ENCODE measurements around the gene DCST1.

The DCST1 gene

DNA sequence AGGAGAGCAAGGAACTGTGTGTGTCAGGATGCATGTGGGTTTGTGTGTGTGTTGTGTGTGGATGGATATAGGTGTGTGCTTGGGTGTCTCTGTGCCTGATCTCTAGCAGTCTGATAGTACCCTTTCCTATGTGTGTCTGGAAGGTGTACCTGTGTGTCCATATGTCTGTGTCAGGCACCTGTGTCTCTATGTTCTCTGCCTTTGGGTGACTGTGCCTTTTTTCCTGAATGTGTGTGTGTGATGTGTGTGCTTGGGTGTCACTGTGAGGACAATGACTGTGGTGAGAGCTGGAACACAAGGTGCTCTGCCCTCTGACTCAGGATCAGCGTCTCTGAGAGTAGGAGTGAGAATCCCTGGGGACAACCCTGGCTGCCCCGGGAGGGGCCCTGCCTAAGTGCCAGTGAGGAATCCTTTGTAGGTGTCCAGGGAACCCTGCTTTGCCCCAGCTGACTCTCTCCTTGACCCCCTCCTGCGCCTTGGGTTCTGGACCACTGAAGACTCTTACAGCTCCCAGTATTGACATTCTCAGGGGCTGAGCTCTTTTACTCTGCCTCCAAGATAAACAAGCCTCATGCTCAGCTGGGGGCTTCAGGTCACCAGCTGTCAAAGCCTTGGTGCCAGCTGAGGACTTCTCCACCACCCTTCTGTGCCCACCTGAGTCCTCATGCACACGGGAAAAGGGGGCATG lies 44.3 kb downstream of the DCST1 start:
- peak; percentile 71 for DNase-seq

- peak; percentile 91 for DNase-seq
Measured at GRCh38 chr1:155078469-155079209, 45.0 kb downstream of the DCST1 start, which contains the start of gene EFNA3. Gene EFNA3 (plus strand): TSS chr1:155078837. CDS start chr1:155078942, 105 bp downstream.

DNA sequence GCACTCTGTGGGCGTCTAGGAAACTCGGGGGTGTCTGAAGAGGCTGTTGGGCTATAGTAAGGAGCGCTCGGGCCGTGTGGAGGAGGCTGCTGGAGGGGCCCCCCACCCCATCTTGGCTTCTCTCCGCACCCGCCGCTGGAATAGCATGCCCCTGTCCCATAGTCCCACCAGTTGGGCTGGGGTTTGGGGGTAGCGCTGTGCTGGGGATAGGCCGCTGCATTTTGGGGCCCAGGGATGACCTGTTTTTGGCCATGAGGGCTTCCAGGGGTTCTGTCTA lies 45.5 kb downstream of the DCST1 start:
- DNase-seq, result no peak

GRCh38 chr1:155079487-155080311 lies 46.1 kb downstream of the DCST1 start:
- DNase-seq, result peak; percentile 57

DNA sequence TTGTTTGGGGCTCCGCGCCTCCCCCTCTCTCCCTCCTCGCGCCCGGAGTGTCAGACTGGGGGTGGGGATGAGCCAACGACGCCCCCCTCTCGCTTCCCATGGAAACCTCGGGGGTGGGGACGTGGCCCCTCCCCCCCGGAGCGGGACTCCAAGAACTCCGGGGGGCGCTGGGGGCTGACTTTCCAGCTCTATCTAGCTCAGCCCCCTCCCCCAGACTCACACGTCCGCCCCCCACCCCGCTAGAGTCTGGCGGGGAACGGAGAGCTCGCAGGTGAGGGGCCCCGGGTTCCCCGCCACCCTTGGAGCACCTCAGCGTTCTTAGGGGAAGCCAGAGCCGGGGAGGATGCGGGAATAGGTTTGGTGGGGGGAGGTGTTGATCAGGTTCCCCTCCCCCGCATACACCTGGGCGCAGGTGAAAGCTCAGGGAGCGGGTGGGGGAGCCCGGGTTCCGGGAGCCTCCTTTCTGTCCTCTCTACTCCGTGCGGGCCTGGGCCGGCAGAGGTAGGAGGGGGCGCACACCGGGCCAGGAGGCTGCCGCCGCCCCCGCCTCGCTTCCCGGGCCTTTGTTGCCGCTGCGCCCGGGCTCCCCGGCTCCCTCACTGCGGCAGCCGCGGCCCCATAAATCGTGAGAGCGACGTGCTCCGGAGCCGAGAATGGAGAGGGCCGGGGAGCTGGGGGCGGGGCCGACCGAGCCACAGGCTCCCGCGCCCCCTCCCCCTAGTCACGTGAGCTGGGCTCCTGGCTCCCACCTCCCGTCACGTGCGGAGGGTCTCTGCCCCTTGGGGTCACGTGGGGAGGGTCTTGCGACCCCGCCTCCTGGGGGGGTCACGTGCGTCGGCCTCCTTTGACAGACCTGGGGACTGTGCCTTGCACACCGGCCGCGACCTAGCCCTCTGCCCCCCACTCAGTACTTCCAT lies 46.9 kb downstream of the DCST1 start:
- peak; percentile 95 for DNase-seq

- DNase-seq, result peak; percentile 63
Measured at GRCh38 chr1:155081472-155082300, 48.1 kb downstream of the DCST1 start.

- DNase-seq, result peak; percentile 64
Measured at GRCh38 chr1:155082301-155083051, 48.9 kb downstream of the DCST1 start.

DNA sequence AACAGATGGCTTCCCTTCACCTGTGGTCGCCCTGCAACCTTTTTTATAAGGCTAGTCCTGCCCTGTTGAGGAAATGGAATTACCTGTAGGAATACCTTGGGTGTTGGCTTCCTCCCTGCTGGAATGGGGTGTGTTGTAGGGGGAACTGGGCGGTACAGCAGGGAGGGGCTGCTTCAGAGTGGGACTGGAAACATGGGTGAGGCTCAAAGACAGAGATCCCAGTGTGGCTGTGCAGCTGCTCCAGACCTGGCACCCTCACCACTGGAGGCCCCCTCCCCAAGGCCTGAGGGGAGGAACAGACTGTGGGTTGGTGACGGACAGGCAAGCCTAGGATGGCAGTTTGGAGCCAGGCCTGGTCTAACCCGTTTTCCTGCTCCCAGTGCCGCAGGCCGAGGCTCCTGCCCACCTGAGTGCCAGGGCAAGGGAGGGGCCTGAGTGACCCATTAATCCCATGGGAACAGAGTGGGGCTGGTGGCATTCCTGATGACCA lies 49.5 kb downstream of the DCST1 start:
- DNase-seq, result no peak

GRCh38 chr1:155083865-155084721 lies 50.5 kb downstream of the DCST1 start:
- peak; percentile 75 for DNase-seq

GRCh38 chr1:155084722-155085503 lies 51.3 kb downstream of the DCST1 start:
- peak; percentile 99 for DNase-seq

- DNase-seq, result peak; percentile 75
Measured at GRCh38 chr1:155085504-155086127, 52.0 kb downstream of the DCST1 start.

- DNase-seq, result peak; percentile 84
Measured at GRCh38 chr1:155086128-155086741, 52.6 kb downstream of the DCST1 start.

DNA sequence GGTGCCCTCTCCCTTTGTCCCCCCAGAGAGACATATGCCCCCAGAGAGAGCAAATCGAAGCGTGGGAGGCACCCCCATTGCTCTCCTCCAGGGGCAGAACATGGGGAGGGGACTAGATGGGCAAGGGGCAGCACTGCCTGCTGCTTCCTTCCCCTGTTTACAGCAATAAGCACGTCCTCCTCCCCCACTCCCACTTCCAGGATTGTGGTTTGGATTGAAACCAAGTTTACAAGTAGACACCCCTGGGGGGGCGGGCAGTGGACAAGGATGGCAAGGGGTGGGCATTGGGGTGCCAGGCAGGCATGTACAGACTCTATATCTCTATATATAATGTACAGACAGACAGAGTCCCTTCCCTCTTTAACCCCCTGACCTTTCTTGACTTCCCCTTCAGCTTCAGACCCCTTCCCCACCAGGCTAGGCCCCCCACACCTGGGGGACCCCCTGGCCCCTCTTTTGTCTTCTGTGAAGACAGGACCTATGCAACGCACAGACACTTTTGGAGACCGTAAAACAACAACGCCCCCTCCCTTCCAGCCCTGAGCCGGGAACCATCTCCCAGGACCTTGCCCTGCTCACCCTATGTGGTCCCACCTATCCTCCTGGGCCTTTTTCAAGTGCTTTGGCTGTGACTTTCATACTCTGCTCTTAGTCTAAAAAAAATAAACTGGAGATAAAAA lies 53.4 kb downstream of the DCST1 start:
- peak; percentile 66 for DNase-seq

GRCh38 chr1:155091071-155092051 lies 57.7 kb downstream of the DCST1 start:
- DNase-seq, result peak; percentile 96

DNA sequence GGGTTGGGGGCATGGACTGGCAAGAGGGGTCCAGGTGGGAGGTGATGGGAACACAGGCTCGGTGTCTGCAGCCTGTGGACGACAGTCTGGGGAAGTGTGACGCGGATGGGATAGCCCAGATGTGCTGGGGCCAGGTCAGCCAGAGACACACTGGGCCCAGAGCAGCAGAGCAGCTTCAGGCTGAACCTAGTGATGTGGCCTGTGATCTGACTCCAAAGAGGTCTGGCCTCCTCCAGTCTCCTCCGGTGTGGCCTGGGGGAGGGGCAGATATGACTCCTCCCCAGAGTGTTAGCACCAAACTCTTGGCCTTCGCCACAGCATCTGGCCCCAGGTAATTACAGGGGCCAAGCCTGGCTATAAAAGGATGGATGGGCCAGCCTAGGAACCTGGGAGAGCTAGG lies 58.5 kb downstream of the DCST1 start:
- no peak for DNase-seq

GRCh38 chr1:155092641-155093040 lies 59.0 kb downstream of the DCST1 start:
- no peak for DNase-seq
